H1 (cell line): ENCODE measurements around the gene IL1RAP. TPM values are rescaled to one million over a fixed set of nuclear protein-coding genes. Genes with fewer than 3 reads are reported as not detected.

ENCODE experiments used
- CTCF ChIA-PET: fragments of 300-600 bp; sonication (Branson Sonifier 250); formaldehyde crosslinking; loops from one replicate; lab custom pipeline; 2021; ENCODE audit not compliant: partially characterized antibody; lab: Charles Lee
- POLR2A ChIA-PET: fragments of 300-600 bp; sonication (Branson Sonifier 250); formaldehyde crosslinking; loops from one replicate; lab custom pipeline; 2021; ENCODE audit warnings: inconsistent platforms; ENCODE audit not compliant: partially characterized antibody; lab: Charles Lee
- DNase-seq, 2 experiments: peaks; one replicate each; pipeline versions ENCODE4 v3.0.0 to v3.0.0-alpha.2; 2010 to 2022; ENCODE audit warnings: low spot score in 2 of 2, low read depth in 1 of 2, mixed read lengths in 1 of 2
- FAIRE-seq: peaks from 2 replicates; lab custom pipeline; 2011; peaks lifted over from hg19 to GRCh38; lab: Jason Lieb, UNC
- H2AFZ ChIP-seq: 2 replicates; pipeline ENCODE4 v1.8.1; 2012; ENCODE audit warnings: low read length, inconsistent platforms
- H2AK5ac ChIP-seq: 2 replicates; pipeline ENCODE4 v1.6.1; 2013; ENCODE audit warnings: low read depth, low read length
- H2BK120ac ChIP-seq: replicated peaks from 2 replicates; pipeline ENCODE3; 2013; ENCODE audit warnings: low read depth, low read length, inconsistent platforms
- H2BK12ac ChIP-seq: 2 replicates; pipeline ENCODE4 v1.6.1; 2013; ENCODE audit warnings: low read depth, low read length
- H2BK15ac ChIP-seq: 2 replicates; pipeline ENCODE4 v1.6.1; 2013; ENCODE audit warnings: low read length
- H2BK20ac ChIP-seq: 2 replicates; pipeline ENCODE4 v1.6.1; 2013; ENCODE audit warnings: low read length
- H2BK5ac ChIP-seq: 2 replicates; pipeline ENCODE4 v1.6.1; 2013; ENCODE audit warnings: low read depth, low read length
- H3K14ac ChIP-seq: 2 replicates; pipeline ENCODE4 v1.6.1; 2013; ENCODE audit warnings: inconsistent platforms; ENCODE audit not compliant: insufficient read length
- H3K18ac ChIP-seq: 2 replicates; pipeline ENCODE4 v1.6.1; 2013; ENCODE audit warnings: low read length; ENCODE audit errors: extremely low read depth
- H3K23ac ChIP-seq: 2 replicates; pipeline ENCODE4 v1.6.1; 2013; ENCODE audit warnings: inconsistent platforms; ENCODE audit not compliant: insufficient read length
- H3K23me2 ChIP-seq: 2 replicates; pipeline ENCODE4 v1.6.1; 2013; ENCODE audit warnings: low read depth, low read length
- H3K27ac ChIP-seq: 2 replicates; pipeline ENCODE4 v1.6.1; 2011; ENCODE audit warnings: low read depth, low read length, inconsistent platforms
- H3K27me3 ChIP-seq, 4 experiments: replicated peaks in 1 of 4; 1 replicate in 1 of 4; 2 replicates in 3 of 4; pipeline versions ENCODE4 v1.6.1 to v1.8.1; 2011 to 2013; ENCODE audit warnings: low read length in 3 of 4, mild to moderate bottlenecking in 3 of 4, inconsistent platforms in 2 of 4, mixed read lengths in 2 of 4, moderate library complexity in 1 of 4; ENCODE audit not compliant: control insufficient read depth in 3 of 4, insufficient read depth in 3 of 4; ENCODE audit errors: extremely low read depth in 1 of 4
- H3K36me3 ChIP-seq, 4 experiments: 2 replicates each; pipeline versions ENCODE4 v1.6.1 to v1.8.1; 2011 to 2013; ENCODE audit warnings: mild to moderate bottlenecking in 4 of 4, low read length in 3 of 4, moderate library complexity in 2 of 4, control low read depth in 1 of 4, inconsistent platforms in 1 of 4; ENCODE audit not compliant: insufficient read depth in 4 of 4, control insufficient read depth in 2 of 4
- H3K4ac ChIP-seq: replicated peaks from 2 replicates; pipeline ENCODE3; 2013; ENCODE audit warnings: low read length, low read depth, mixed read lengths, inconsistent platforms; ENCODE audit not compliant: insufficient read length
- H3K4me1 ChIP-seq, 4 experiments: replicated peaks in 1 of 4; 1 replicate in 1 of 4; 2 replicates in 3 of 4; pipeline versions ENCODE4 v1.6.1 to v1.8.1; 2011 to 2013; ENCODE audit warnings: low read length in 3 of 4, inconsistent platforms in 2 of 4, mixed read lengths in 1 of 4; ENCODE audit not compliant: insufficient read depth in 4 of 4, control insufficient read depth in 3 of 4
- H3K4me2 ChIP-seq, 2 experiments: 2 replicates each; pipeline versions ENCODE4 v1.6.1 to v1.8.1; 2011 to 2013; ENCODE audit warnings: low read depth in 2 of 2, low read length in 2 of 2, control low read depth in 1 of 2, inconsistent platforms in 1 of 2, mild to moderate bottlenecking in 1 of 2; ENCODE audit not compliant: insufficient read depth in 1 of 2
- H3K4me3 ChIP-seq, 4 experiments: fragments of 200-600, 300-600 bp in 1 of 4; sonication (generic), shearing (Covaris generic), sonication (Bioruptor Twin) in 1 of 4; 2 replicates each; pipeline versions ENCODE4 v1.5.1 to v1.8.1; 2011 to 2016; ENCODE audit warnings: low read length in 4 of 4, low read depth in 3 of 4, control low read depth in 2 of 4, inconsistent platforms in 2 of 4, mild to moderate bottlenecking in 2 of 4, mixed read lengths in 1 of 4, moderate library complexity in 1 of 4; ENCODE audit not compliant: insufficient read depth in 2 of 4; ENCODE audit errors: extremely low read depth in 1 of 4
- H3K56ac ChIP-seq: replicated peaks from 2 replicates; pipeline ENCODE3; 2013; ENCODE audit warnings: low read depth, mild to moderate bottlenecking, mixed read lengths, low read length, inconsistent platforms; ENCODE audit not compliant: insufficient read length
- H3K79me1 ChIP-seq: 2 replicates; pipeline ENCODE4 v1.6.1; 2013; ENCODE audit warnings: low read depth, low read length, control low read depth
- H3K79me2 ChIP-seq, 2 experiments: 2 replicates each; pipeline versions ENCODE4 v1.6.1 to v1.8.1; 2012 to 2013; ENCODE audit warnings: low read length in 2 of 2, mild to moderate bottlenecking in 2 of 2, inconsistent platforms in 1 of 2; ENCODE audit not compliant: insufficient read depth in 2 of 2, control insufficient read depth in 1 of 2
- H3K9ac ChIP-seq, 4 experiments: replicated peaks in 1 of 4; 1 replicate in 1 of 4; 2 replicates in 3 of 4; pipeline versions ENCODE4 v1.6.1 to v1.8.1; 2011 to 2013; ENCODE audit warnings: low read depth in 3 of 4, low read length in 3 of 4, control low read depth in 2 of 4, mild to moderate bottlenecking in 2 of 4, moderate library complexity in 2 of 4, inconsistent platforms in 1 of 4; ENCODE audit errors: extremely low read depth in 1 of 4
- H3K9me3 ChIP-seq, 2 experiments: 2 replicates each; pipeline versions ENCODE4 v1.6.1 to v1.8.1; 2012 to 2013; ENCODE audit warnings: mild to moderate bottlenecking in 2 of 2, moderate library complexity in 2 of 2, control low read depth in 1 of 2, inconsistent platforms in 1 of 2, low read depth in 1 of 2, low read length in 1 of 2, mixed read lengths in 1 of 2; ENCODE audit not compliant: insufficient read depth in 2 of 2
- H4K20me1 ChIP-seq, 2 experiments: replicated peaks in 1 of 2; 2 replicates each; pipeline versions ENCODE3 to v1.8.1; 2011 to 2013; ENCODE audit warnings: inconsistent platforms in 2 of 2, low read length in 2 of 2, mild to moderate bottlenecking in 1 of 2; ENCODE audit not compliant: insufficient read depth in 2 of 2, control insufficient read depth in 1 of 2
- H4K5ac ChIP-seq: 2 replicates; pipeline ENCODE4 v1.6.1; 2013; ENCODE audit warnings: low read length, low read depth, mixed read lengths, inconsistent platforms; ENCODE audit not compliant: insufficient read length
- H4K8ac ChIP-seq: 2 replicates; pipeline ENCODE4 v1.8.0; 2013; ENCODE audit warnings: mild to moderate bottlenecking, moderate library complexity, low read length, inconsistent platforms; ENCODE audit not compliant: insufficient read depth; ENCODE audit errors: extremely low read depth
- H4K91ac ChIP-seq: replicated peaks from 2 replicates; pipeline ENCODE3; 2013; ENCODE audit warnings: low read length, mixed read lengths, inconsistent platforms; ENCODE audit not compliant: insufficient read length
- CEBPB ChIP-seq: IDR thresholded peaks from 2 replicates; pipeline ENCODE4 v1.6.1; 2012; ENCODE audit warnings: low read depth, low read length
- EZH2 ChIP-seq: fragments of 200-600 bp; sonication (generic); IDR thresholded peaks from 2 replicates; pipeline ENCODE4 v1.7.1; 2012; ENCODE audit warnings: low read depth, mild to moderate bottlenecking, moderate library complexity, low read length, inconsistent platforms; ENCODE audit not compliant: severe bottlenecking
- MAFK ChIP-seq: IDR thresholded peaks from 2 replicates; pipeline ENCODE4 v1.6.1; 2012; ENCODE audit warnings: low read depth, mild to moderate bottlenecking, improper control_type of control experiment, low read length
- PHF8 ChIP-seq: fragments of 200-600 bp; sonication (generic); conservative IDR thresholded peaks from 2 replicates; pipeline ENCODE4 v1.7.1; 2012; ENCODE audit warnings: low read depth, mild to moderate bottlenecking, inconsistent platforms, low read length, moderate library complexity
- RAD21 ChIP-seq, 2 experiments: IDR thresholded peaks in 1 of 2; conservative IDR thresholded peaks in 1 of 2; 2 replicates each; pipeline ENCODE4 v1.6.1; 2011; ENCODE audit warnings: low read depth in 2 of 2, low read length in 2 of 2, improper control_type of control experiment in 1 of 2, inconsistent platforms in 1 of 2, mild to moderate bottlenecking in 1 of 2, moderate library complexity in 1 of 2
- RFX5 ChIP-seq: IDR thresholded peaks from 2 replicates; pipeline ENCODE4 v1.6.1; 2011; ENCODE audit warnings: low read depth, low read length, improper control_type of control experiment, borderline replicate concordance
- RXRA ChIP-seq: IDR thresholded peaks from 2 replicates; pipeline ENCODE4 v1.6.1; 2011; ENCODE audit warnings: low read depth, mild to moderate bottlenecking, low read length, moderate library complexity; ENCODE audit not compliant: insufficient read depth
- SRF ChIP-seq: IDR thresholded peaks from 2 replicates; pipeline ENCODE4 v1.6.1; 2011; ENCODE audit warnings: mild to moderate bottlenecking, low read depth, low read length, moderate library complexity
- WGBS, 2 experiments: shearing (Covaris generic) in 1 of 2; methylation state at CpG; one replicate each; pipeline versions ENCODE4 v1.1.6 to v1.1.7; 2013 to 2015; ENCODE audit warnings: low lambda C conversion rate in 2 of 2, mixed read lengths in 2 of 2, inconsistent platforms in 1 of 2, low coverage in 1 of 2, missing lambda C conversion rate in 1 of 2; ENCODE audit not compliant: insufficient replicate concordance in 2 of 2, insufficient coverage in 1 of 2, insufficient read length in 1 of 2; ENCODE audit errors: extremely low coverage in 1 of 2, missing lambda C conversion rate in 1 of 2; 5-methylcytosine and 5-hydroxymethylcytosine counted together
- polyA plus RNA-seq, 7 experiments: library from polyadenylated mRNA; depleted of rRNA in 3 of 7; stranded (reverse) in 5 of 7; unstranded in 2 of 7; fragments of >200 nt in 5 of 7; fragments of 200-250 nt in 2 of 7; gene quantifications; 1 replicate in 5 of 7; 2 replicates in 1 of 7; 4 replicates in 1 of 7; pipeline versions ENCODE4 v1.2.1 to v1.2.3, GENCODE V29; 2011 to 2013; ENCODE audit warnings: missing spikeins in 2 of 7, mixed read lengths in 2 of 7
- total RNA-seq: library from RNA; stranded (reverse); fragmentation: NEBNext Ultra II Directional; extraction: Animal tissue kit (Norgen Biotek cat#: 25700); gene quantifications from 2 replicates; pipeline ENCODE4 v1.2.1, GENCODE V29; 2021

Gene IL1RAP
- total and polyA plus RNA-seq, 2 of the 8 experiments (the other 6 are each of a cell fraction or from before 2014, with no cell fraction given) = 2.4 to 3.9 TPM

- TF ChIP-seq RAD21 (IDR thresholded peaks at IDR 0.05 in 1 of 2, conservative IDR thresholded peaks at IDR 0.05 in 1 of 2; ENCODE audit: low read depth in 2 of 2, low read length in 2 of 2) = no peak
- no peak for TF ChIP-seq EZH2
- no peak for TF ChIP-seq CEBPB
- TF ChIP-seq PHF8 = no peak
- no peak for TF ChIP-seq MAFK
- TF ChIP-seq SRF = no peak
- TF ChIP-seq RXRA = no peak
- no peak for TF ChIP-seq RFX5
- TF ChIP-seq, all 59 proteins: peak for 0
- H2BK120ac ChIP-seq = no peak overlapping the region
- H3K4me3 ChIP-seq = no peak overlapping the region
- no peak overlapping the region for H2AFZ ChIP-seq
- H4K20me1 ChIP-seq = no peaks in the 10 kb centered on the region
- H3K23ac ChIP-seq = no peak overlapping the region
- 93% methylated on average over 8 of the region's 8 CpGs; no CpG with 5 or more reads in 1 of the 2 experiments for WGBS, 2 experiments
- H3K56ac ChIP-seq = no peak overlapping the region
- H3K9ac ChIP-seq = no peak overlapping the region
- no peaks in the 10 kb centered on the region for H3K79me1 ChIP-seq
- no peak overlapping the region for H4K91ac ChIP-seq
- H3K14ac ChIP-seq = no peak overlapping the region
- H2BK20ac ChIP-seq = no peak overlapping the region
- H3K36me3 ChIP-seq = no peaks in the 10 kb centered on the region
- no peaks in the 10 kb centered on the region for H3K23me2 ChIP-seq
- H3K9me3 ChIP-seq = no peaks in the 10 kb centered on the region
- H2BK15ac ChIP-seq = no peak overlapping the region
- H3K27me3 ChIP-seq = no peaks in the 10 kb centered on the region
- DNase-seq (no peak), FAIRE-seq (no peak)
- no peak overlapping the region for H4K5ac ChIP-seq
- H3K4me1 ChIP-seq = no peaks in the 10 kb centered on the region
- H3K4me2 ChIP-seq = no peak overlapping the region
- no peak overlapping the region for H2AK5ac ChIP-seq
- H2BK5ac ChIP-seq = no peak overlapping the region
- H3K27ac ChIP-seq = no peak overlapping the region
- H3K4ac ChIP-seq = no peak overlapping the region
- no peaks in the 10 kb centered on the region for H3K79me2 ChIP-seq
- ChIA-PET POLR2A (no interaction called here), CTCF (interaction anchor here (0.8 kb wide), 1 partner anchor 11 kb away, joined by 3 read pairs; no protein-coding TSS in a partner anchor)
- H3K18ac ChIP-seq = no peak overlapping the region
- no peak overlapping the region for H4K8ac ChIP-seq
- no peak overlapping the region for H2BK12ac ChIP-seq
Observed at GRCh38 chr3:190618330-190619030, 104.6 kb downstream of the IL1RAP start.
